HepG2 (cell line): ENCODE measurements around the gene UBE2D3. TPM values are rescaled to one million over a fixed set of nuclear protein-coding genes. Genes with fewer than 3 reads are reported as not detected.

Experiments
- CHCHD3 ChIP-seq: sonication (generic); formaldehyde crosslinking; IDR thresholded peaks from 2 replicates; pipeline ENCODE4 v1.8.0; 2022; ENCODE audit warnings: mild to moderate bottlenecking, missing genetic modification reagents, moderate library complexity
- DMTF1 ChIP-seq: sonication (generic); formaldehyde crosslinking; IDR thresholded peaks from 2 replicates; pipeline ENCODE4 v1.4.0; 2020; ENCODE audit warnings: mild to moderate bottlenecking, missing genetic modification reagents
- FOXA3 ChIP-seq: IDR thresholded peaks from 2 replicates; pipeline ENCODE4 v1.6.1; 2016; ENCODE audit warnings: missing genetic modification reagents, missing compliant biosample characterization
- GATAD1 ChIP-seq: IDR thresholded peaks from 2 replicates; pipeline ENCODE4 v1.6.1; 2016; ENCODE audit warnings: missing genetic modification reagents, missing compliant biosample characterization
- GTF2F1 ChIP-seq: fragments of 150-350 bp; IDR thresholded peaks from 2 replicates; pipeline ENCODE4 v1.6.1; 2014; ENCODE audit warnings: low read length
- GTF3A ChIP-seq: sonication (generic); formaldehyde crosslinking; conservative IDR thresholded peaks from 2 replicates; pipeline ENCODE4 v1.4.0; 2020; ENCODE audit warnings: mild to moderate bottlenecking, missing genetic modification reagents
- HDAC1 ChIP-seq: sonication (generic); formaldehyde crosslinking; IDR thresholded peaks from 2 replicates; pipeline ENCODE4 v1.5.1; 2020; ENCODE audit warnings: mild to moderate bottlenecking, missing genetic modification reagents
- KDM6A ChIP-seq: IDR thresholded peaks from 2 replicates; pipeline ENCODE4 v1.6.1; 2016; ENCODE audit warnings: low read depth
- NFKBIZ ChIP-seq: IDR thresholded peaks from 2 replicates; pipeline ENCODE4 v1.6.1; 2018; ENCODE audit warnings: missing genetic modification reagents, missing compliant biosample characterization
- PCBP2 ChIP-seq: fragments of 200-400 bp; formaldehyde crosslinking; optimal IDR thresholded peaks from 2 replicates; pipeline ENCODE3; 2018; ENCODE audit warnings: low read length, low read depth; ENCODE audit not compliant: poor library complexity, severe bottlenecking
- RBM39 ChIP-seq: fragments of 200-400 bp; formaldehyde crosslinking; IDR thresholded peaks from one replicate; pipeline ENCODE4 v1.6.1; 2018; ENCODE audit warnings: antibody characterized with exemption, mild to moderate bottlenecking, low read depth, low read length; ENCODE audit not compliant: poor library complexity, severe bottlenecking
- RFXAP ChIP-seq: sonication (generic); formaldehyde crosslinking; IDR thresholded peaks from 2 replicates; pipeline ENCODE4 v1.4.0; 2020; ENCODE audit warnings: missing genetic modification reagents, borderline replicate concordance
- RORA ChIP-seq: sonication (generic); formaldehyde crosslinking; IDR thresholded peaks from 2 replicates; pipeline ENCODE4 v1.5.0; 2020; ENCODE audit warnings: mild to moderate bottlenecking, missing genetic modification reagents, moderate library complexity
- TGIF2 ChIP-seq: IDR thresholded peaks from 2 replicates; pipeline ENCODE4 v1.6.1; 2016; ENCODE audit warnings: control low read depth, missing compliant biosample characterization
- ZBTB7B ChIP-seq: sonication (generic); formaldehyde crosslinking; IDR thresholded peaks from 2 replicates; pipeline ENCODE4 v1.4.0; 2020; ENCODE audit warnings: missing genetic modification reagents
- ZFY ChIP-seq: sonication (generic); formaldehyde crosslinking; IDR thresholded peaks from 2 replicates; pipeline ENCODE4 v1.4.0; 2020; ENCODE audit warnings: missing genetic modification reagents
- ZIK1 ChIP-seq: sonication (generic); formaldehyde crosslinking; IDR thresholded peaks from 2 replicates; pipeline ENCODE4 v1.5.0; 2020; ENCODE audit warnings: mild to moderate bottlenecking, low read depth, missing genetic modification reagents, borderline replicate concordance
- ZNF468 ChIP-seq: sonication (generic); formaldehyde crosslinking; IDR thresholded peaks from 2 replicates; pipeline ENCODE4 v1.8.0; 2022; ENCODE audit warnings: mild to moderate bottlenecking, moderate library complexity, missing genetic modification reagents
- ZNF564 ChIP-seq: sonication (generic); formaldehyde crosslinking; IDR thresholded peaks from 2 replicates; pipeline ENCODE4 v1.8.1; 2023; ENCODE audit warnings: mild to moderate bottlenecking, missing genetic modification reagents
- ZNF83 ChIP-seq: sonication (generic); formaldehyde crosslinking; IDR thresholded peaks from 2 replicates; pipeline ENCODE4 v1.4.0; 2020; ENCODE audit warnings: missing genetic modification reagents, mild to moderate bottlenecking, borderline replicate concordance
- polyA plus RNA-seq, 8 experiments: library from polyadenylated mRNA; depleted of rRNA in 3 of 8; stranded (reverse) in 7 of 8; unstranded in 1 of 8; fragments of >200 nt; fragmentation: Illumina TruSeq in 4 of 8; extraction: Trizol in 4 of 8; gene quantifications; 2 replicates each; pipeline versions ENCODE4 v1.2.1 to v1.2.3, GENCODE V29; 2011 to 2016; ENCODE audit warnings: low read depth in 4 of 8, missing spikeins in 1 of 8, mixed read lengths in 1 of 8; ENCODE audit not compliant: insufficient read depth in 1 of 8
- total RNA-seq, 5 experiments: library from RNA; depleted of rRNA; stranded (reverse); fragments of >200 nt; fragmentation: Illumina TruSeq; extraction: Trizol; gene quantifications; 2 replicates each; pipeline ENCODE4 v1.2.3, GENCODE V29; 2016; ENCODE audit warnings: low read depth in 1 of 5
- TF ChIP-seq, protein P1 (sequence below): IDR thresholded peaks from 2 replicates; pipeline ENCODE4 v1.6.1; 2018; ENCODE audit warnings: missing genetic modification reagents
- TF ChIP-seq, protein P2 (sequence below): sonication (generic); formaldehyde crosslinking; IDR thresholded peaks from 2 replicates; pipeline ENCODE4 v1.4.0; 2020; ENCODE audit warnings: missing genetic modification reagents

UBE2D3 gene
- total and polyA plus RNA-seq, 2 of the 13 experiments (the other 11 are each of a cell fraction or from before 2014, with no cell fraction given) = 224 to 293 TPM

DNA sequence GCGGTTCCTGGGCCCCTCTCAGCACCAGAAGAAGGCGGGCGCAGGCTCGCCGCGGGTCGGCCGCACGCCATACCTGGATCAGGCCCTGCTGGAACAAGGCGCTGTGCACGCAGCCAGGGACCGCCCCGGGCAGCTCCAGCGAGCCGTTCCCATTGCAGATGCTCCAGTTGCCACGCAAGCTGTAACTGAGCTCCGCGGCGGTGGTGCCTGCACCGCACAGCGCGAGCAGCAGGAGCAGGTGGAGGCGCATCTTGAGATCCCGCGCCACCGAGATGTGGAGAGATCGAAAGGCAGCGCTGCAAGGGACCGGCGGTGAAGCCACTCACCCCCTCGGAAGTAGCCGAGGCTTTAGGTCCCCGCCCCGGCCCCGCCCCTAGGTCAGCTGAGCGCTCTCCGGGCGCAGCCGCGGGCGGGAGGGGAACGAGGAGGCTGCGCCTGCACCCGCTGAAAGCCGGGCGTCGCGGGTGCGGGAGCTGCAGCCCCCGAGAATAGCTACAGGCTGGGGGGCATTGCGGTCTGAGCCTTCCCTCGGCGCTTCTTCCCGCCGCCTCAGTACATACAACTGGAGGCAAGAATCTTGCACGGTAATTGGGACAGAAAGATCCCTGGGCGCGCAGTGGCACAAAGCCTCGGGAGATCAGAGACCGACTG, 66.6 kb downstream of the UBE2D3 start, which contains the start of gene MANBA (continued):
- TF ChIP-seq, protein P1, sequence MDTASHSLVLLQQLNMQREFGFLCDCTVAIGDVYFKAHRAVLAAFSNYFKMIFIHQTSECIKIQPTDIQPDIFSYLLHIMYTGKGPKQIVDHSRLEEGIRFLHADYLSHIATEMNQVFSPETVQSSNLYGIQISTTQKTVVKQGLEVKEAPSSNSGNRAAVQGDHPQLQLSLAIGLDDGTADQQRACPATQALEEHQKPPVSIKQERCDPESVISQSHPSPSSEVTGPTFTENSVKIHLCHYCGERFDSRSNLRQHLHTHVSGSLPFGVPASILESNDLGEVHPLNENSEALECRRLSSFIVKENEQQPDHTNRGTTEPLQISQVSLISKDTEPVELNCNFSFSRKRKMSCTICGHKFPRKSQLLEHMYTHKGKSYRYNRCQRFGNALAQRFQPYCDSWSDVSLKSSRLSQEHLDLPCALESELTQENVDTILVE = no peak; the same call in 1 of the 2 replicates
- TF ChIP-seq RORA (CRISPR knock-in tag) (no peak), TGIF2 (CRISPR knock-in tag) (no peak; the same call in 1 of the 2 replicates), RBM39 (peak; percentile 69), ZBTB7B (CRISPR knock-in tag) (peak; percentile 31; the same call in 1 of the 2 replicates), GTF3A (CRISPR knock-in tag) (no peak), ZNF564 (CRISPR knock-in tag) (peak; percentile 57), ZNF468 (0 out of 2 replicates have a peak, but pooled peaks have one; percentile 22), NFKBIZ (no peak), ZNF83 (CRISPR knock-in tag) (0 out of 2 replicates have a peak, but pooled peaks have one; percentile 26), KDM6A (CRISPR knock-in tag) (no peak), RFXAP (peak; percentile 53; the same call in 1 of the 2 replicates), ZIK1 (CRISPR knock-in tag) (no peak), CHCHD3 (CRISPR knock-in tag) (no peak), FOXA3 (CRISPR knock-in tag) (no peak), GTF2F1 (no peak), DMTF1 (CRISPR knock-in tag) (no peak), ZFY (peak; percentile 93), PCBP2 (no peak), GATAD1 (no peak), HDAC1 (CRISPR knock-in tag) (peak; percentile 92)
- TF ChIP-seq, protein P2, sequence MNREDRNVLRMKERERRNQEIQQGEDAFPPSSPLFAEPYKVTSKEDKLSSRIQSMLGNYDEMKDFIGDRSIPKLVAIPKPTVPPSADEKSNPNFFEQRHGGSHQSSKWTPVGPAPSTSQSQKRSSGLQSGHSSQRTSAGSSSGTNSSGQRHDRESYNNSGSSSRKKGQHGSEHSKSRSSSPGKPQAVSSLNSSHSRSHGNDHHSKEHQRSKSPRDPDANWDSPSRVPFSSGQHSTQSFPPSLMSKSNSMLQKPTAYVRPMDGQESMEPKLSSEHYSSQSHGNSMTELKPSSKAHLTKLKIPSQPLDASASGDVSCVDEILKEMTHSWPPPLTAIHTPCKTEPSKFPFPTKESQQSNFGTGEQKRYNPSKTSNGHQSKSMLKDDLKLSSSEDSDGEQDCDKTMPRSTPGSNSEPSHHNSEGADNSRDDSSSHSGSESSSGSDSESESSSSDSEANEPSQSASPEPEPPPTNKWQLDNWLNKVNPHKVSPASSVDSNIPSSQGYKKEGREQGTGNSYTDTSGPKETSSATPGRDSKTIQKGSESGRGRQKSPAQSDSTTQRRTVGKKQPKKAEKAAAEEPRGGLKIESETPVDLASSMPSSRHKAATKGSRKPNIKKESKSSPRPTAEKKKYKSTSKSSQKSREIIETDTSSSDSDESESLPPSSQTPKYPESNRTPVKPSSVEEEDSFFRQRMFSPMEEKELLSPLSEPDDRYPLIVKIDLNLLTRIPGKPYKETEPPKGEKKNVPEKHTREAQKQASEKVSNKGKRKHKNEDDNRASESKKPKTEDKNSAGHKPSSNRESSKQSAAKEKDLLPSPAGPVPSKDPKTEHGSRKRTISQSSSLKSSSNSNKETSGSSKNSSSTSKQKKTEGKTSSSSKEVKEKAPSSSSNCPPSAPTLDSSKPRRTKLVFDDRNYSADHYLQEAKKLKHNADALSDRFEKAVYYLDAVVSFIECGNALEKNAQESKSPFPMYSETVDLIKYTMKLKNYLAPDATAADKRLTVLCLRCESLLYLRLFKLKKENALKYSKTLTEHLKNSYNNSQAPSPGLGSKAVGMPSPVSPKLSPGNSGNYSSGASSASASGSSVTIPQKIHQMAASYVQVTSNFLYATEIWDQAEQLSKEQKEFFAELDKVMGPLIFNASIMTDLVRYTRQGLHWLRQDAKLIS (CRISPR knock-in tag) = 0 out of 2 replicates have a peak, but pooled peaks have one; percentile 81
